ENCODE data around the gene MROH7.

MROH7 gene

GRCh38 chr1:54645806-54646676 lies 4.5 kb downstream of the MROH7 start:
- H3K4me3 ChIP-seq (ENCODE audit: low read depth, low read length): no peak overlapping the region
- no peak for TF ChIP-seq ZNF416 (tag by site-specific recombination; IDR thresholded peaks at IDR 0.05)
- TF ChIP-seq ZNF549 (tag by site-specific recombination; IDR thresholded peaks at IDR 0.05): no peak
- no peak for TF ChIP-seq ZNF324 (tag by site-specific recombination; IDR thresholded peaks at IDR 0.05)
- TF ChIP-seq ZNF677 (tag by site-specific recombination; IDR thresholded peaks at IDR 0.05): no peak
- TF ChIP-seq ZNF544 (tag by site-specific recombination; IDR thresholded peaks at IDR 0.05): no peak
- TF ChIP-seq ZNF292 (tag by site-specific recombination; IDR thresholded peaks at IDR 0.05; ENCODE audit: borderline replicate concordance, low read depth): no peak
- no peak for TF ChIP-seq ZNF280C (tag by site-specific recombination; IDR thresholded peaks at IDR 0.05)
- TF ChIP-seq SP2 (tag by site-specific recombination; IDR thresholded peaks at IDR 0.05): no peak
- no peak for TF ChIP-seq ZNF585B (tag by site-specific recombination; IDR thresholded peaks at IDR 0.05)
- TF ChIP-seq ZNF248 (tag by site-specific recombination; IDR thresholded peaks at IDR 0.05): no peak
- TF ChIP-seq OSR2 (tag by site-specific recombination; IDR thresholded peaks at IDR 0.05): no peak
- TF ChIP-seq ZNF530 (tag by site-specific recombination; IDR thresholded peaks at IDR 0.05; ENCODE audit: low read depth): no peak
- TF ChIP-seq ZEB2 (tag by site-specific recombination; IDR thresholded peaks at IDR 0.05): no peak
- no peak overlapping the region for H3K27ac ChIP-seq (ENCODE audit: extremely low read depth, low read depth, low read length)
- H3K9me3 ChIP-seq (ENCODE audit: control insufficient read depth, insufficient read depth, low read depth, low read length): no peaks in the 10 kb centered on the region
- H3K36me3 ChIP-seq (ENCODE audit: control insufficient read depth in 2 of 2, insufficient read depth in 1 of 2, low read length in 2 of 2): no peaks in the 10 kb centered on the region
- ChIA-PET POLR2A (no interaction called here), CTCF (no interaction called here)
- H3K4me1 ChIP-seq (ENCODE audit: control insufficient read depth, insufficient read depth, low read length): no peaks in the 10 kb centered on the region

GRCh38 chr1:54649130-54649898 lies 7.7 kb downstream of the MROH7 start:
- ChIA-PET CTCF (interaction anchor here (0.5 kb wide), 1 partner anchor 22 kb away, joined by 3 read pairs; no protein-coding TSS in a partner anchor), POLR2A (no interaction called here)
- Histone ChIP-seq H3K4me3 (ENCODE audit: low read depth, low read length) (no peak overlapping the region), H3K27ac (ENCODE audit: extremely low read depth, low read depth, low read length) (no peak overlapping the region), H3K4me1 (ENCODE audit: control insufficient read depth, insufficient read depth, low read length) (no peaks in the 10 kb centered on the region), H3K9me3 (ENCODE audit: control insufficient read depth, insufficient read depth, low read depth, low read length) (no peaks in the 10 kb centered on the region), H3K36me3 (ENCODE audit: control insufficient read depth in 2 of 2, insufficient read depth in 1 of 2, low read length in 2 of 2) (no peaks in the 10 kb centered on the region)
- TF ChIP-seq ZNF449 (tag by site-specific recombination; IDR thresholded peaks at IDR 0.05) (no peak), ZNF549 (tag by site-specific recombination; IDR thresholded peaks at IDR 0.05) (no peak), ZNF280D (tag by site-specific recombination; IDR thresholded peaks at IDR 0.05) (no peak), ZNF596 (tag by site-specific recombination; IDR thresholded peaks at IDR 0.05) (no peak), ATF2 (tag by site-specific recombination; IDR thresholded peaks at IDR 0.05; ENCODE audit: low read depth) (no peak), RBAK (tag by site-specific recombination; IDR thresholded peaks at IDR 0.05) (no peak), ZNF23 (tag by site-specific recombination; IDR thresholded peaks at IDR 0.05; ENCODE audit: borderline replicate concordance) (no peak), ZNF146 (tag by site-specific recombination; IDR thresholded peaks at IDR 0.05) (no peak), ZNF692 (tag by site-specific recombination; IDR thresholded peaks at IDR 0.05) (no peak), ZNF580 (tag by site-specific recombination; IDR thresholded peaks at IDR 0.05) (no peak)
